Activated CD4-positive, alpha-beta T cell treated with anti-CD3 and anti-CD28 coated beads for 4 hours (primary cell): ENCODE results near the gene METTL4.
"Not testable (repeated sequence)": the region's sequence is repeated elsewhere in the genome, so short reads cannot be mapped to it uniquely, and the experiment has no call there.

Experiments used
- DNase-seq, 2 donors: peaks; one replicate each; pipeline ENCODE4 v3.0.0-alpha.2; 2020

Gene METTL4

DNA sequence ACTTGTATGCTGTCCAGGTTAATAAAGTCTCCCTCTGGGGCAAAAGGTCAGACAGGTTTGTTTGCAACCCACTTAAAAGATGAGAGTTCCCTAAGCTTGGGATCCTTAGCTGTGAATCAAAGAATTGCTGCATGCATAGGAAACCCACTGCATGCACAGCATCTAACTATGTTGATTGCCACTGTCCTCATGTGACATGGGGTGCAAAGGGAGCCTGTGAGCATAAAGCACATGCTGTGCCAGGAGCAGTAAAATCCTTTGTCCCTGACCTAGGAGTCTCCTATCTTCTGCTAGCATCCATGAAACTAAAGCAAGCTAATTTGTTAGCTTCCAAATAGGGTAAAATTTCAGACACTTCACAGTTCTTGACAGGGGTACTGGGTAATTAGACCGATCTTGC lies 13.8 kb downstream of the METTL4 start:
- no peak for DNase-seq

DNA sequence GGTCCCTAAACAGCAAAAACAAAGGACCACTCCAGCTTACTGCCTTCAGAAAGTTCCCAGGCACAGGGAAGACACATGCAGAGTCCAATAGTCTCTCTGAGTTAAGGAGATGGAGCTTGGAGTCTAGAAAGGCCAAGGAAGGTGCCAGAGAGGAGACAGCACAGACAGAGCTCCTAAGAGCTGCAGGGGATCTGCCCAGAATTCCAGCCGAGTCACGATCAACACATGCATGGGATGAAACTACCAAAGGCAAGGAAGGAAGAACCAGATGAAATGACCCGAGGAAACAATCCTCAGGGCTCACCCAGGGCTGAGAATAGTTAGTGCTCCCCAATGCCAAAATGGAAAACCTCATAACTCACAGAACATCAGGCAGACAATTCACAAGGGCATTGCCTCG lies 15.4 kb downstream of the METTL4 start:
- DNase-seq = no peak

DNA sequence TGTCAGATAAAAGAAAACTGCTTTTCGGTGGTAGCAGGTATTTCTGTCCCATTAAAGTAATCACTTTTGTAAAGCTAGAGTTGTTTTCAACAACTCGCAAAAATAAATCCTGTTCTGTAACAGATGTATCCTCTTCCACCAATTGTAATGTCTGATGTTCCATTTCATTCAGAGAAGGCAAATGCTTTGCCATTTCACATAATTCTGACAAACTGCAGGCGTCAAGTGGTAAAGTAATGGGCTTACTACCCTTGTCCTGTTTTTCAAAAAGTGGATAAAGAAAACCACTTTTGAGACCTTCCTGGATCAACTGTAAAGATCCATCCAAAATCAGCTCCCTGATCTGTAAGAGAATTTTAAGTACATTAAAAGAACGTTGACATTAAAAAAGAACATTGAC lies 16.6 kb downstream of the METTL4 start:
- DNase-seq = no peak

DNA sequence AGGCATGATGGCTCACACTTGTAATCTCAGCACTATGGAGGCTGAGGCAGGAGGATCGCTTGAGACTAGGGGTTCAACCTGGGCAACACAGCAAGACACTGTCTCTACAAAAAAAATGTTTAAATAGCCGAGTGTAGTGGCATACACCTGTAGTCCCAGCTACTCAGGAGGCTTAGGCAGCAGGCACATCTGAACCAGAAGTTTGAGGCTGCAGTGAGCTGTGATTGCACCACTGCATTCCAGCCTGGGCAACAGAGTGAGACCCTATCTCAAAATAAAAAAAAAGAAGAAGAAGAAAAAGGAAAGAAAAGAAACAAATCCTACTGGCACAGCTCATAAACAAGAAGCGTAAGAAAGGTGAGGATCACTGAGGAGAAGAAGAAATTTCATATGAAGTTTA lies 19.9 kb downstream of the METTL4 start:
- DNase-seq = no peak

DNA sequence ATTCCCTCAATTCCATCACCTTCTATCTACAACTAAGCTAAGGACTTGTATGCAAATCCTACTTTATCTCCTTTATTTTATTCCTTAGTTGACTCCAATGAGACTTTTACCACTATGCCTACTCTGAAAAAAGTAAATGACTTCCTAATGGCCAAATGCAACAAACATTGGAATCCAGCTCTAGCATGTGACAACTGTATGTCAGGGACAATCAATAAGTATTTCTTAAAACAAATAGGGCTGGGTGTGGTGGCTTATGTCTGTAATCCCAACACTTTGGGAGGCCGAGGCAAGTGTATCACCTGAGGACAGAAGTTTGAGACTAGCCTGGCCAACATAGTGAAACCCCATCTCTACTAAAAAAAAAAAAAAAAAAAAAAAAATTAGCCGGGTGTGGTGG lies 21.8 kb downstream of the METTL4 start:
- no peak for DNase-seq

DNA sequence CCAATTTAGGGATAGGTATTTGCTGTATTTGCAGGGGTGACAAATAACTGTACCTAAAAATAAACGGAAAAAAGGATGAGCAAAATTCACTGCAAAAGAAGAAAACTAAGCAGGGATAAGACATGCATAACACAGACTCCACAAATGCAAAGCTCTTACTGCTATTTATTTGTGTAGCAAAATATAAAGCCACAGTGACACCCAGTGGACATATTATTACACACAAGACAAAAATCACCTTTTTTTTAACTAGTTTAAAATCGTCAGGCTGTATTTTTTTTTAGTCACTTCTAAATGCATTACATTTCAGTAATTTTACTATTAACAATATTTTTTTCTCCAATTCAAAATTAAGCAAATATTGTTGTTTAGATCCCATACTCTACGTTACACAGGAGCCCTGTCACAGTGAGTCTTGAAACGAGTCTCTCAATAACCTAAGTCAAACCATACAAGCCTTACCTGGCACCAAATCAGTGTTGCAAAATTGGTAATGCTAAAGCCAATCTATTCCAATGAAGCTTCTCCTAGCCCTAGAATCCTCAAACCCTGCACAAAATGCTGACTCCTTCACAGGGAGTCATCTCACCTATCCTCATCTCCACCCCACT lies 23.7 kb downstream of the METTL4 start:
- no peak for DNase-seq

DNA sequence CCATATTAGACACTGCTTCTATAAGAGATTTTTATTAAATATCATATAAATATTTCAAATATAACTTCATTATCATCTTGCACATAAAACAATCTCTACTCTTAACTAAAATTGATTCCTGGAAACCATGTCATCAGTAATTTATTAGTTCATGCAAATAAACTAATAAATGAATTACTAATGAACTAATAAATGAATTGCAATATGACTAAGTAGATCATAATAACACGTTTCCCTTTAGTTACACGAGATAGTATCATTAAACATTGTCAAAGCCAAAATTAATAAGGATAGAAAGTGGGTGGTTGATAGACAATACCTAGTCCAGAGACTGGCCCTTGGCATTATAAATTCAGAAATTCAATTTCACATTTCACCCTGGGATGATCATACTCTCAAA lies 26.1 kb downstream of the METTL4 start:
- no peak for DNase-seq

DNA sequence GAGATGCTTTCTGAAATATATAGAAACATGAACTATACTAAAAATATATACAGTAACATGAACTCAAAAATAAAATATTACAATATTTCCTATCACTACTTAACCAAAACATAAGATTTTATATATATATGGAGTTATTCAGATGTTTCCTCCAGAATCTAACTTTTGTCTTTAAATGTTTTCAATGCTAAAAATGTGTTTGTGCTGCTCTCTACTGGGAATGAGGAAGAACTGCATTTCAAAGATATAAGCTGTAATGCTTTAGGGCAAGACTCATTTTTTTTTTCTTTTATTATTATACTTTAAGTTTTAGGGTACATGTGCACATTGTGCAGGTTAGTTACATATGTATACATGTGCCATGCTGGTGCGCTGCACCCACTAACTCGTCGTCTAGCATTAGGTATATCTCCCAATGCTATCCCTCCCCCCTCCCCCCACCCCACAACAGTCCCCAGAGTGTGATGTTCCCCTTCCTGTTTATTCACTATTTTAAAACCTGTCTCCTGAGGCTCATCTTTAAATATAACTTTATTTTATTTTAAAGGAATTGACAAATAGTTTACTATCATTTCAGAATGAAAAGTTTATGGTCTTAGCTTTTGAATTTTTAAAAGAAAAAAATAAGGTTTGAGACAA lies 29.3 kb downstream of the METTL4 start:
- DNase-seq = not testable (repeated sequence)

DNA sequence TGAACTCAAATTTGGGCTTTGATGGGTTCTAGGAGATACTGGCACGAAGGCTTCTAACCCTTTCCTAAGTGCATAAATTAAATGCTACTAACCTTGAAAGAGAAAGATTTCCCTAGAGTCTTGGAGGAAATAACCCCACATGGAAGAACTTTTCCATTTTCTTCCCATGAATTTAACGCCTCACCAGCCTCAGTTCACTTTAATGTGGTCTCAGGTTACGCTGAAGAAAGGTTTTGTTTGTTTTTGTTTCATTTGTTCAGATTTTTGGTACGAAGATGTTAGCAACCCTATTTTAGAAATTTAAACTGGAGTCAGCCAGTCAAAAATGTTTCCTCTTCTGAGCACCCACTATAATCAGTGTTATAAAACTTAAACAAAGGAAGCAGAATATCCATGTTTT lies 30.7 kb downstream of the METTL4 start:
- DNase-seq = no peak

DNA sequence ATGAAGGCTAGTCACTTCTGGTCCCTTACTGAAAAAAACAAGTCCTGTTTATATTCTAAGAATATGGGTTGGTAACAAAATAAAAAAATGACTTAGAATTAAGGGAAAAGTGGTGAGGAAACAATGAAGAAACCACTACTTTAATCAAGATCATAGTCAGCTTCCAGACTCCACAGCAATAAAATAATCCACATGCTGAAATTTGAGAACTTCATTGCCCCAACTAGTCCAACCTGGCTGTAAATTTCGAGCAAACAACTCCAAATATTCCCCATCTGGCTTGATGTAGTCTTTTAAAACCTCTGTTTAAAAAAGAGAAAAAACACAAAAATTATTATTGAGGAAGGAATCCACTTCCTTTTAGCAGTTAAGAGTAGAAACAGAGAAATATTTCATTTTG lies 32.5 kb downstream of the METTL4 start:
- no peak for DNase-seq

DNA sequence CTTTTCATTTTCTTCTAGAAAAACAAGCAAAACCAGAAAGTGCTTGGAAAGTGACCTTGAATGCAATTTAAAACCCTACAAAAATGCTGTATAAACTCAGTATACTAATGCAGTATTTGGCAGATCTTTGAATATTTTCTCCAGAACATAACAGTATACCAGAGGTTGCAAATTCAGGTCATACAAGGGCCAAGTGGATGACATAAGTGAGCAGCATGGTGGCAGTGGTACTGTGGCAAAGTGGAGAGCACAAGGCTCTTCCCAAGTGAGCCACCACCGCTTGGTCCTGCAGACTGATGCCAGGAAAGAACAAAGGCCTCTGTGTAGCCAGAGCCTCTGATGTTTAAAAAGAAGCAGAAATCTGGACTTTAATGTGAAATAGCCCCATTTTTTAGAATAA lies 33.1 kb downstream of the METTL4 start:
- DNase-seq = no peak

DNA sequence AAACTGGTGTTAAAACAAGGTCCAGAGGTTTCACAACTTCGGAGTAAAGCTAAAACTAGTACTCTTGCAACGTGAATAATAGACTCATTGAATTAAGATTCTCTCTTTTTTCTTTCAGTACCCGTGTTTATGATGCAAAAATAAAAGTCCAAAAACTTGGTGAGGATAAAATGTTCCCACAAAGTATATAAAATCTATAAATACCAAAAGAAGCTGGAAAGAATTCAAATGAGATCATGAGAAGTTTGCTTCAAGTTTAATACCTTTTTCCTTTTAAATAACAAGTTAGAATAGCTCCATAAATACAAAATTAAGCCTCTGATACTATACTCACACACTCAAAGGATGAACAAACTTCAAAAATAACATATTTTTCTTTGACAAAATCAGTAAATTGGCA lies 34.0 kb downstream of the METTL4 start:
- DNase-seq = no peak

DNA sequence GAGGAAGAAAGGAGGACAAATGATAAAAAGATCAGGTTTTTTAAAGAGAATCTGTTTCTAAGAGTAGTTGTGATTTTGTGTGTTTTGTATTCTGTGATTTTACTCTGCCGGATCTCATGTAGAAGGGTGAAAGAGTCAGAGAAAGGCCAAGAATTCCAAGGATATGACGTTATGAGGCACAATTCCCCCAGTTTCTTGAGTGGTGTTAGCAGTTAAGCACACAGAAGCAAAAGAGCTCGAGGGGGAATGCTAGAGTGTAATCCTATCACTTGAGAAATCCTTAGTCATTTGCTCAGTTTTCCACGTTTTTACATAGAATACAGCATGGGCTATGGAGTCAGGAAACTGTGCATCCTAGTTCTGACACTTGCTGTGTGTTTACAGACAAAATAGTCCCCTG lies 34.8 kb downstream of the METTL4 start:
- DNase-seq = no peak

DNA sequence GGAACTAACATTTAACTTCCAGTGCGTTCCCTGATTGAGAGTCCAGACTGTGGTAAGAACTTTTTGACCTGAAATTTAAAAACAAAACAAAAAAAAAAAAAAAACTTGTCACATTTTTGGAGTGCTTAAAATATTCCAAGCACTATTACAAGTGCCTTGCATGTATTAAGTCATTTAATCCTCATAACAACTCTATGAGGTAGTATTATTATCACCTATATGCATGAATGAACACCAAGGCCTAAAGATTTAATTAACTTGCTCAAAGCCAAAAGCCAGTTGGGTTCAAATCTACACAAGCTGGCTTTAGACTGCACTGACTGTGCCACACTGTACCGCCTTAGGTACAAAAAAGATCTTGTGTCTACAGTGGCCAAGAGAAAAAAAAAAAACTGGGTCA lies 35.2 kb downstream of the METTL4 start:
- DNase-seq = no peak

DNA sequence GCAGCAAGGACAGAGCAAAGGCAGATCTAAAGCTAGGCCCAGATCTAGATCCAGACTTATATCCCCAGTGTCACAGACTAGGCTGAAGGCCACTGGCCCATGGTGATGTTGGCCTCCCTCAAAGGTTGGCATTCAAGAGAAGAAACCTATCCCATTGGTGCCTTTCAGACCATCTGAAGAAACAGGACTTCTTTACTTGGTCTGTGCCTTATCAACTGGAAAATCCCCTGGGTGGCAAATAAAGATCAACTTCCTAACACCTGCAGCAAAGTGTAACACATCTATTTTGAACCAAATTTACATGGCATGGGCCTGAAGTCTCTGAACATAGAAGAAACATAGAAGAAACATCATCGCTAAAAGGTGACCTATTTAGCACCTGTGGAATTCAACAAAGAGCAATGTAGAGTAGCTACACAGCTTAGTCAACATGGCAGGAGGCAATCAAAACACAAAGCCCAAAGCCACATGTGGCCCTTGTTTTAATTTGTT lies 35.8 kb downstream of the METTL4 start:
- no peak for DNase-seq

DNA sequence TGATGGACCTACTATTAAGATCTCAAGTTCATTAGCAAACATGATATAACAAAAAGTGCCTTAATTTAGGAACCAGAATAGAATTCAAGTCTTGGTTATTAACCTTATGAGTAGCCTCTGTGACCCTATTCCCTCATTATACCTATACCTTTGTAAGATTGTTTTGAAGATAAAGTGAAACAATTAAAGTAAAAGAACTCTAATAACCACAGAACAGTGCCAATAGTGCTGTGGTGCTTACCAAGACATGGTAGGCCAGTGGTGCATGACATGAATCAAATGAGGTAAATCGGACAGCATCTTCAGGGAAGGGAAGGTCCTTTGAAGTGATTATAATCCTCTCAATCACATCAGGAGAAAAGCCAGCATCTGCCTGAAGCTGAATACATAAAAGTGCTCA lies 36.4 kb downstream of the METTL4 start:
- no peak for DNase-seq

DNA sequence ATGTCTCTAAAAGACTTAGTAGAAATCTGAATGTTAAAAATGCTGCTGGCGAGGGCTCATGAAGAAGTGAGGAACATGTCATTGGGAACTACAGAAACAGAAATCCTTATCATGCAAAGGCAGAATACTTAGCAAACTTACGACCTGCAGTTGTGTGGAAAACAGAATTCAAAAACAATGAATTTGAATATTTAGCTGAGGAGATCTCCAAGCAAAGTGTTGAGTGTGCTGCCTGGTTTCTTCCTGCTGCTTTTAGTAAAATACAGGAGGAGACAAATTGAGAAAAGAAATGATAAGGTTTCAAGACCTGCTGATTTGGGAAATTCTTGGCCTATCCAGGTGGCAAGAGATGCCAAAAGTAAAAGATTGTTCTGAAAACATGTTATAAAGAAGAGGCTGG lies 38.5 kb downstream of the METTL4 start:
- DNase-seq = no peak

DNA sequence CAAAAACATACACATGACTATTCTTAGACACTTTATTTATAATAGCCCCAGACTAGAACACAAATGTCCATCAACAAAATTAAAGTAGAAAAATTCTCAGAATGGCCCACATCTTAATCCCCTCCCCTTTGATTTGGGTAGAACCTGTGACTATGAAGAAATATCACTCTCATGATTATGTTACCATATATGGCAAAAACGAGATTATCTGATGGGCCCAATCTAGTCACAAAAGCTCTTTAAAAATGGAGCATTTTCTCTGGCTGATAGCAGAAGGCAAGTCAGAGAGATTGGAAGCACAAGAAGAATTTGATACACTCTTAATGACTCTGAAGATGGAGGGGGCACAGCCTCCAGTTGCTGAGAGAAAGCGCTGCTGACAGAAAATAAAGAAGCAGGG lies 39.6 kb downstream of the METTL4 start:
- no peak for DNase-seq

DNA sequence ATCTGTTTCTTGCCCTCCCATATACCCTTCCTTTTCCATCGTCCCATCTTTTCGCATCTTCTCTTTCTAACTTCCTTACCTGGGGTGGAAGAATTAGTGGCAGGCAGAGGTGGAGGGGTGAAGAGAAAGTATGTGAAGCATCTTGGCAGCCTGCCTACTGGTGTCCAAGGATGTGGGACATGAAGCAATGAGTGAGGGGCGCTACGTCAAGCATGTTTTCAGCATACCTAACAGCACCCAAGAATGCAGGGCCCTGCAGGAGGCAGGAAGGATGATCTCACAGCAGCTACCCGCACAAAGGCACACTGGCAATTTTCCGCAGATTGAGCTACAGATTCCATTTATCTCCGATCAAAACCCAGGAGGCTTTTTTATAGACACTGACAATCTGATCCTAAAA lies 42.2 kb downstream of the METTL4 start:
- DNase-seq = no peak

DNA sequence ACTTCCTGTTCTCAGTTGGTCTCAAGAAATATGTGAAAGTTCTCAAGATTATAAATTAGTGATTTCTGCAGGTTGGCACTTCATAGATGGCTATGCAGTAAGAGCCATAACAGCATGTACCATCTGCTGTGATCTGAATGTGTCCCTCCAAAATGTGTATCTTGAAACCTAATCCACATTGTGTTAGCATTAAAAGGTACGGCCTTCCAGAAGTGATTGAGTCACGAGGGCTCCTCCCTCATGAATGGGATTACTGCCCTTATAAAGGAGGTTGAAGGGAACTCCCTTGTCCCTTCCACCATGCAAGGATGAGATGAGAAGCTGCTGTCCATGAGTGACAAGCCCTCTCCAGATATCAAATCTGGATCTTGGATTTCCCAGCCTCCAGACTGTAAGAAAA lies 45.0 kb downstream of the METTL4 start:
- no peak for DNase-seq

DNA sequence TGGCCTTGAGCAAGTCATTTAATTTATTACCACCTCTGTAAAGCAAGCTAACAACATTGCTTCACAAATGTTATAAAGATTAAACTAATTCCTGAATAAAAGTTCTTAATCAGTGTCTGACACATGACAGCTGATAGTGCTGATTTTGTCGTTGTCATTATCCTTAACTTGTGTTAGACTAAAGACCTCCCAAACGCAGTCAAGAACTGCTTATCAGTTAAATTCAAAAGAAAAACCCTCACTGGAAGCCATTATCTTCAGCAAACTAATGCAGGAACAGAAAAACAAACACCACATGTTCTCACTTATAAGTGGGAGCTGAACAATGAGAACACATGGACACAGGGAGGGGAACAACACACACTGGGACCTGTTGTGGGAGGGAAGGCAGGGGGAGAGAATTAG lies 46.5 kb downstream of the METTL4 start:
- DNase-seq = not testable (repeated sequence)

DNA sequence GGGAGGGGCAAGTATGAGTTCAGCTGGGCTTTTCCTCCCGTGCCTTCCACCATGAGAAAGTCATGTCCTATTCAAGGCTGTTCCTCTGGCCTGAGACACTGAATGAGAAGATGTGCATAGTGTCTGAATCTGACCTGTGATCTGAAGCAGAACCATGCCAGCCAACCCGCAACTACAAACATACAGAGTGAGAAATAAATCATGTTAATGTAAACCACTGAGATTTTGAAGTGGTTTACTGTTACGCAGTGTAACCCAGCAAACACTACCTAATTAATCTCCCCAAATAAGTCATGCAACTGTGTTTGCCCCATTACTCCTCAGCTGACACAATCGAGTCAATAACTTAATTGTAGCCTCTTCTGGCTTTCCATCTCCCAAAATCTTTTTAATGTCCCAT lies 49.2 kb downstream of the METTL4 start:
- DNase-seq = no peak

DNA sequence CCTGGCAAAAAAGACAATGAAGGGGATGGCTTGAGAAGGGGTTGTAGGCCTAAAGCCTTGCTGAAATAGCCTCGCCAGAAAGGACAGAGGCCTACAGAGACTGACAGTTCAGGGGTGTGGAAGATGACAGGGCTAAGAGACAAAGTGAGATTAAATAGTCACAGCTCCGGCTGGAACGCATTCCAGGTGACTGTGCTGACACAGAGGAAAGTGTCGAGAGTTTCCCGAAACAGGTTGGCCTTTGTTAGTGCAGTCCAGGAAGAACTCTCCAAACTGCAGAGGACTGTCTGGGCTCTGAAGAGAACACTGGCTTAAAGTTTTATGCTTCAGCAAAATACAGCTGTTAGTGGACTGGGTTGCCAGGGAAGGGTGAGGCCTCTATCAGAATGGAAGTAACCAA lies 52.8 kb downstream of the METTL4 start:
- no peak for DNase-seq

DNA sequence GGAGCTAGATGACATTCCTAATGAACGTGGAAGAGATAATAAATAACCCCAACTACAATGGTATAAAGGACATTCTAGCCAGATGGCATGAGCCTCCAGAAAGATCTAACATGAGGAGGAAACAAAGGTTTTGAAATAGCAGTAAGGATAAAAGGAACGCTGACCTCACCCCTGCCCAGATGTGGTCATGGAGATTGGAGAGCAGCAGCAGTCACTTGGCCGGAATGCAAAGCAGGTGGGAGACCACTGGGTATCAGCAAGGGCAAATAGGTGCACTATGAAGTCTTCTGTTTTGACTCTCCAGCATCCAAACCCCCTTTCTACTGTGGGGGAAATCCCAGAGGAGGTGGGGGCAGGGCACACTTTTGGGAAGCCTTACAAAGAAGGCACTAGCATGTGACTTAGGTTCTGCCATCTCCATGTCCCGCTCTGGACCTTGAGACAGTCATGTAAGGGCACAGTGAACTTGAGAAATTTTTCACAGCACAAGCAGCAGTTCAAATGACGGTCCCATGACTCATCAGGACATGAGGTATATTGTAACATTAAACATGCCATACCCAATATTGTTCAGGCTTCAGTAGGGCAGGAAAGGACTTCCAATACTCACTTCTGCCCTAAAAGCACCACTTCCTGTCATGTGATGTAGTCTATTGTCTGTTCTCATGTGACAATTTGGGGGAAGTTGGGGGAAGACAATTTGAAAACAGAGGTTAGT lies 55.2 kb downstream of the METTL4 start:
- DNase-seq = peak in 1 of 2 donors; percentile 2
